Suprapubic skin (tissue), 4 donors: Measurements from ENCODE around the gene NARS2. TPM values are rescaled to one million over a fixed set of nuclear protein-coding genes. Genes with fewer than 3 reads are reported as not detected.
"Not testable (repeated sequence)": the region's sequence is repeated elsewhere in the genome, so short reads cannot be mapped to it uniquely, and the experiment has no call there.

Source experiments
- DNase-seq, 2 donors: peaks; one replicate each; pipeline ENCODE4 v3.0.0-alpha.2; 2019; ENCODE audit warnings: low spot score in 2 of 2
- H3K27ac ChIP-seq: fragments of 200-600 bp; sonication (generic); one replicate; pipeline ENCODE4 v1.5.1; 2019
- H3K27me3 ChIP-seq: fragments of 200-600 bp; sonication (generic); one replicate; pipeline ENCODE4 v1.5.1; 2019
- H3K36me3 ChIP-seq: fragments of 200-600 bp; sonication (generic); one replicate; pipeline ENCODE4 v1.5.1; 2019
- H3K4me1 ChIP-seq: fragments of 200-600 bp; sonication (generic); one replicate; pipeline ENCODE4 v1.5.1; 2019
- H3K4me3 ChIP-seq: fragments of 200-600 bp; sonication (generic); one replicate; pipeline ENCODE4 v1.5.1; 2019; ENCODE audit warnings: mild to moderate bottlenecking
- H3K9me3 ChIP-seq: fragments of 200-600 bp; sonication (generic); one replicate; pipeline ENCODE4 v1.5.1; 2019
- EP300 ChIP-seq: sonication (generic); formaldehyde crosslinking; IDR thresholded peaks from one replicate; pipeline ENCODE4 v1.6.1; 2017; ENCODE audit warnings: antibody characterized with exemption
- POLR2A ChIP-seq, 2 donors: fragments of 450-650 bp; IDR thresholded peaks; one replicate each; pipeline ENCODE4 v1.6.1; 2017; ENCODE audit warnings: antibody characterized with exemption in 2 of 2, mild to moderate bottlenecking in 2 of 2, moderate library complexity in 2 of 2
- POLR2AphosphoS5 ChIP-seq, 3 donors: sonication (generic); formaldehyde crosslinking; IDR thresholded peaks; one replicate each; pipeline ENCODE4 v1.6.1; 2017; ENCODE audit warnings: antibody characterized with exemption in 3 of 3
- WGBS: methylation state at CpG from one replicate; pipeline ENCODE4 v1.1.5; 2018; 5-methylcytosine and 5-hydroxymethylcytosine counted together
- total RNA-seq, 4 donors: library from RNA; depleted of rRNA; stranded (reverse); fragments of >200 nt; gene quantifications; one replicate each; pipeline ENCODE4 v1.1.0, GENCODE V29; 2016
- TF ChIP-seq, protein P1 (sequence below), 2 donors: fragments of 200-600 bp in 1 of 2; fragments of 450-650 bp in 1 of 2; sonication (generic) in 1 of 2; IDR thresholded peaks; one replicate each; pipeline ENCODE4 v1.5.1; 2016 to 2019; ENCODE audit warnings: antibody characterized with exemption in 2 of 2, mild to moderate bottlenecking in 1 of 2, moderate library complexity in 1 of 2

Gene NARS2
- total RNA-seq, 4 donors from 2014 or later = 10.9 to 14.7 (median 14.7) TPM

DNA sequence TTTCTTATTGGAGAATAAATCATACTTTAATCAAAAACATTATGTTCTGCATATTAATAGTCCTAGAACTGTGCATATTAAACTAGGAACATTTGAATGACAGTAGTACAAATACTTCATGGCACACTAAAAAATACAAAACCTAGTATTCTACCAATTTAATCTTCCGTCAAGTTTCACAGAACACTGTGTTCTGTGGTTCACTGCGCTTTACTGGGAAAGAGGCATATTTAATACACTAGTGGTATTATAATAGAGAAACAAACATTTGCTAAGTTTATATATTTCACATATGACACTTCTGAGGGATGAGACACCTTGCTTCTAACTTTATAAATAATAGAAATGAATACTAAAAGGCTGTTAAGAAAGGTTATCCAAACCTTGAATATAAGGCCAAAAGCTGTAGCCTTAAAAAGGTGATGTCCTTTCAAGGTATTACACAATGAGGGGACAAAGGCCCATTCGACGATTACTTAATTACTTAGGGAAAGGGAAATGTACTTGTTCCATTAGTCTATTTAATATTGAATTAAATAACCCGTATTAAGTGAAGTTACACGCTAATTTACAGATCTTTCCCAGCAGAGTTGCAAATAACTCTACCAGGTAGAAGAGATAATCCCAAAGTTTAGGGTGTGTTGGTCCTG lies 48.0 kb downstream of the NARS2 start:
- Histone ChIP-seq H3K4me1 (no peaks in the 10 kb centered on the region), H3K27ac (no peak overlapping the region), H3K9me3 (no peaks in the 10 kb centered on the region), H3K4me3 (no peak overlapping the region), H3K36me3 (no peaks in the 10 kb centered on the region), H3K27me3 (no peaks in the 10 kb centered on the region)
- no peak for TF ChIP-seq POLR2AphosphoS5 (IDR thresholded peaks at IDR 0.05)
- TF ChIP-seq POLR2A (IDR thresholded peaks at IDR 0.05) = no peak
- TF ChIP-seq EP300 = no peak
- TF ChIP-seq, protein P1, sequence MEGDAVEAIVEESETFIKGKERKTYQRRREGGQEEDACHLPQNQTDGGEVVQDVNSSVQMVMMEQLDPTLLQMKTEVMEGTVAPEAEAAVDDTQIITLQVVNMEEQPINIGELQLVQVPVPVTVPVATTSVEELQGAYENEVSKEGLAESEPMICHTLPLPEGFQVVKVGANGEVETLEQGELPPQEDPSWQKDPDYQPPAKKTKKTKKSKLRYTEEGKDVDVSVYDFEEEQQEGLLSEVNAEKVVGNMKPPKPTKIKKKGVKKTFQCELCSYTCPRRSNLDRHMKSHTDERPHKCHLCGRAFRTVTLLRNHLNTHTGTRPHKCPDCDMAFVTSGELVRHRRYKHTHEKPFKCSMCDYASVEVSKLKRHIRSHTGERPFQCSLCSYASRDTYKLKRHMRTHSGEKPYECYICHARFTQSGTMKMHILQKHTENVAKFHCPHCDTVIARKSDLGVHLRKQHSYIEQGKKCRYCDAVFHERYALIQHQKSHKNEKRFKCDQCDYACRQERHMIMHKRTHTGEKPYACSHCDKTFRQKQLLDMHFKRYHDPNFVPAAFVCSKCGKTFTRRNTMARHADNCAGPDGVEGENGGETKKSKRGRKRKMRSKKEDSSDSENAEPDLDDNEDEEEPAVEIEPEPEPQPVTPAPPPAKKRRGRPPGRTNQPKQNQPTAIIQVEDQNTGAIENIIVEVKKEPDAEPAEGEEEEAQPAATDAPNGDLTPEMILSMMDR (IDR thresholded peaks at IDR 0.05) = no peak
- DNase-seq = no peak
- WGBS = 79% methylated on average over 6 of the region's 6 CpGs

DNA sequence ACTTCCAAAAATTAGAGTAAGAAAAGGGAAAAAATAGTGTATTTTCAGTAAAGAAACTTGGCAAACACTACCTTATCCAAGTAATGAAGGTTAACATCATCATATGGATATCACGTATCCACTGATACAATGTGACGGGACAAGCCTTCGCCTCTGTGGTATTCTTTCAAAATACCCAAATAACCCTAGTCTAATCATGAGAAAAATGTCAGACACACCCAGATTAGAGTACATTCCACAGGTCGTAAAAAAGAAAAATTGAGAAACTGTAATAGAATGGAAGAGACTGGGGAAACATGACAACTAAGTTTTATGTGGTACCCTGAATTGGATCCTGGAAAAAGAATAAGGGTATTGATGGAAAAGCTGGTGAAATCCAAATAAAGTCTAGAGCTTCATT lies 48.9 kb downstream of the NARS2 start:
- no peaks in the 10 kb centered on the region for H3K9me3 ChIP-seq
- no peak for DNase-seq
- H3K36me3 ChIP-seq = no peaks in the 10 kb centered on the region
- H3K27me3 ChIP-seq = no peaks in the 10 kb centered on the region
- TF ChIP-seq POLR2A (IDR thresholded peaks at IDR 0.05) = no peak
- no peak for TF ChIP-seq POLR2AphosphoS5 (IDR thresholded peaks at IDR 0.05)
- TF ChIP-seq, protein P1 (IDR thresholded peaks at IDR 0.05) = no peak
- no peak for TF ChIP-seq EP300
- H3K4me1 ChIP-seq = no peaks in the 10 kb centered on the region
- WGBS = 86% methylated on average over 4 of the region's 4 CpGs
- H3K4me3 ChIP-seq = no peak overlapping the region
- H3K27ac ChIP-seq = no peak overlapping the region

DNA sequence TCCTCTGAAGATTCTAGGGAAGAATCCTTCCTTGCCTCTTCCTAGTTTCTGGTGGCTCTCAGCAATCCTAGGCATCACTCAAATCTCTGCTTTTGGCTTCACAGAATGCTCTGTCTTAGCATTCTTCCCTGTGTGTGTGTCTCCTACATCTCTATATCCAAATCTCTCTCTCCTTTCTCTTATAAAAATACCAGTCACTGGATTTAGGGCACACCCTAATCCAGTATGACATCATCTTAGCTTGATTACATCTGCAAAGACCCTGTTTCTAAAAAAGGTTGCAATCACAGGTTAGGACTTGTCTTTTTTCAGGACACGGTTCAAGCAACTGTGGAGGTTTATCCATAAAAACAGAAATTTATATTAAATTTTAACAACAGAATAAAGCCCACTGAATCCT lies 54.4 kb downstream of the NARS2 start:
- TF ChIP-seq POLR2AphosphoS5 (IDR thresholded peaks at IDR 0.05) (no peak), POLR2A (IDR thresholded peaks at IDR 0.05) (no peak), EP300 (no peak)
- TF ChIP-seq, protein P1 (IDR thresholded peaks at IDR 0.05) = no peak
- no peak overlapping the region for H3K4me3 ChIP-seq
- no peaks in the 10 kb centered on the region for H3K9me3 ChIP-seq
- no peaks in the 10 kb centered on the region for H3K4me1 ChIP-seq
- H3K27ac ChIP-seq = no peak overlapping the region
- WGBS = 63% methylated on average over 1 of the region's 1 CpG
- H3K27me3 ChIP-seq = no peaks in the 10 kb centered on the region
- DNase-seq = no peak
- no peaks in the 10 kb centered on the region for H3K36me3 ChIP-seq

- no peak for DNase-seq
- Histone ChIP-seq H3K4me1 (no peaks in the 10 kb centered on the region), H3K9me3 (no peaks in the 10 kb centered on the region), H3K4me3 (no peak overlapping the region), H3K27ac (no peak overlapping the region), H3K27me3 (no peaks in the 10 kb centered on the region), H3K36me3 (no peaks in the 10 kb centered on the region)
- TF ChIP-seq POLR2AphosphoS5 (IDR thresholded peaks at IDR 0.05) (no peak), EP300 (no peak), POLR2A (IDR thresholded peaks at IDR 0.05) (no peak)
- TF ChIP-seq, protein P1 (IDR thresholded peaks at IDR 0.05) = no peak
- 89% methylated on average over 4 of the region's 4 CpGs for WGBS
Observed at GRCh38 chr11:78516281-78516680, 58.4 kb downstream of the NARS2 start.

DNA sequence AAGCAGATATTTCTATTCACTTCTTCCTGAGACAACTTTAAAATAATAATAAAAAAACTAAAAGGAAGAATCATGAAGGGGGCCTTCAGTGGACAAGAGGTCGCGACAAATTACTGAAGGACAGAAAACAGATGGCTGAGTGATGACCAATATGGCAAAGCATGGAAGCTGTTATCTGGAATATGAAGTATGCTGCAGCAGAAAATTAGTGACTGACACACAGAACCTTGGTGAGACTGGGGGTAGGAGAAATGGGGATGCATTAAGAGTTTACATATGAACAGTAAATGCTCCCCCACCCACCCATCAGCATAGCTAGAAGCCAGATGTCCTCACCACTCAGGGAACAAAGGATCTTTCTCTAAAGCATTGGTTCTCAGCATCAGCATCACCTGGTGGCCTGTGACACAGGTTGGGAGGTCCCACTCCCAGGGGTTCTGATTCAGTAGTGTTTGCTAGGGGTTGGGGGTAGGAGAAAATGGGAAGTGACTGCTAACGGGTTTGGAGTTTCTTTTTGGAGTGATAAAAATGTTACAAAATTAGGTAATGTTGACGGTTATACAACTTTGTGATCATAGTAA lies 59.7 kb downstream of the NARS2 start:
- no peaks in the 10 kb centered on the region for H3K4me1 ChIP-seq
- WGBS = 86% methylated on average over 4 of the region's 4 CpGs
- H3K9me3 ChIP-seq = peaks cover 3% of the 10 kb centered on the region
- no peak for DNase-seq
- H3K36me3 ChIP-seq = peaks cover 3% of the 10 kb centered on the region
- no peak for TF ChIP-seq EP300
- TF ChIP-seq POLR2A (IDR thresholded peaks at IDR 0.05) = no peak
- TF ChIP-seq, protein P1 (IDR thresholded peaks at IDR 0.05) = no peak
- TF ChIP-seq POLR2AphosphoS5 (IDR thresholded peaks at IDR 0.05) = no peak
- H3K4me3 ChIP-seq = no peak overlapping the region
- no peaks in the 10 kb centered on the region for H3K27me3 ChIP-seq
- H3K27ac ChIP-seq = no peak overlapping the region

- WGBS = 96% methylated on average over 5 of the region's 5 CpGs
- DNase-seq, H3K27me3 ChIP-seq, H3K9me3 ChIP-seq, H3K4me3 ChIP-seq, H3K27ac ChIP-seq, H3K36me3 ChIP-seq, H3K4me1 ChIP-seq: not testable (repeated sequence)
Observed at GRCh38 chr11:78513085-78513484, 61.6 kb downstream of the NARS2 start.
